K562 (cell line): Measurements from ENCODE around the gene TTC22. TPM values are rescaled to one million over a fixed set of nuclear protein-coding genes. Genes with fewer than 3 reads are reported as not detected.
A peak's percentile ranks its signal among the peaks of the same experiment; 100 is the strongest.

Source experiments
- ATAC-seq: fragments of 200-7000 bp; cut with Tn5 transposase; 3 replicates; pipeline ENCODE4 v1.9.1; 2020; ENCODE audit warnings: moderate library complexity
- BruUV-seq: library from RNA; stranded (reverse); fragments of 400-500 nt; replicated peaks from 2 replicates; lab custom pipeline; 2021; lab: Mats Ljungman, UMichigan
- CTCF ChIA-PET: fragments of 300-600 bp; formaldehyde crosslinking; extraction: SDS; loops from one replicate; lab custom pipeline; 2021; ENCODE audit warnings: low intra/inter-chr PET ratio; lab: Yijun Ruan, JAX
- POLR2A ChIA-PET: fragments of 300-600, 350-650 bp; sonication (Branson Sonifier 250); formaldehyde crosslinking; extraction: SDS; loops from one replicate; lab custom pipeline; 2021; ENCODE audit warnings: antibody characterized with exemption, inconsistent platforms; lab: Yijun Ruan, JAX
- DNase-seq, 4 experiments: peaks; one replicate each; pipeline versions ENCODE4 v3.0.0 to v3.0.0-alpha.2; 2011 to 2018; ENCODE audit warnings: low spot score in 3 of 4, mixed read lengths in 3 of 4; ENCODE audit errors: extremely low read depth in 1 of 4
- FAIRE-seq: peaks from 2 replicates; lab custom pipeline; 2011; peaks lifted over from hg19 to GRCh38; lab: Jason Lieb, UNC
- H2AFZ ChIP-seq: 2 replicates; pipeline ENCODE4 v1.6.0; 2011; ENCODE audit warnings: low read depth, low read length, control low read depth, inconsistent platforms
- H3K27ac ChIP-seq: fragments of 200-600 bp; 3 replicates; pipeline ENCODE4 v1.8.0; 2011; ENCODE audit warnings: low read depth, mild to moderate bottlenecking, control low read depth, inconsistent platforms, low read length, moderate library complexity, mixed read lengths; ENCODE audit errors: extremely low read depth
- H3K27me3 ChIP-seq, 2 experiments: fragments of 300-600 bp in 1 of 2; 2 replicates in 1 of 2; 3 replicates in 1 of 2; pipeline versions ENCODE4 v1.6.0 to v1.8.0; 2011; ENCODE audit warnings: inconsistent platforms in 2 of 2, low read length in 2 of 2, mild to moderate bottlenecking in 1 of 2, mixed read lengths in 1 of 2, moderate library complexity in 1 of 2; ENCODE audit not compliant: control insufficient read depth in 2 of 2, insufficient read depth in 2 of 2
- H3K36me3 ChIP-seq: fragments of 300-600 bp; 3 replicates; pipeline ENCODE4 v1.8.0; 2011; ENCODE audit warnings: mild to moderate bottlenecking, low read length, inconsistent platforms; ENCODE audit not compliant: control insufficient read depth, insufficient read depth
- H3K4me1 ChIP-seq, 2 experiments: fragments of 200-600 bp in 1 of 2; replicated peaks in 1 of 2; 2 replicates in 1 of 2; 3 replicates in 1 of 2; pipeline versions ENCODE4 v1.5.1 to v1.8.0; 2011; ENCODE audit warnings: inconsistent platforms in 2 of 2, low read length in 2 of 2, mild to moderate bottlenecking in 1 of 2, mixed read lengths in 1 of 2, moderate library complexity in 1 of 2; ENCODE audit not compliant: control insufficient read depth in 2 of 2, insufficient read depth in 2 of 2
- H3K4me2 ChIP-seq: 2 replicates; pipeline ENCODE4 v1.6.1; 2011; ENCODE audit warnings: low read length, control low read depth, inconsistent platforms, mixed read lengths; ENCODE audit not compliant: insufficient read depth
- H3K4me3 ChIP-seq: fragments of 200-600 bp; sonication (generic), shearing (Covaris generic); 2 replicates; pipeline ENCODE4 v1.5.1; 2016; ENCODE audit warnings: control low read depth, inconsistent platforms
- H3K79me2 ChIP-seq: fragments of 200-600 bp; 3 replicates; pipeline ENCODE4 v1.8.0; 2011; ENCODE audit warnings: low read length, inconsistent platforms; ENCODE audit not compliant: control insufficient read depth, insufficient read depth
- H3K9ac ChIP-seq, 2 experiments: 2 replicates each; pipeline versions ENCODE4 v1.6.0 to v1.6.1; 2011; ENCODE audit warnings: low read depth in 2 of 2, low read length in 2 of 2, control low read depth in 1 of 2, inconsistent platforms in 1 of 2, mild to moderate bottlenecking in 1 of 2, mixed read lengths in 1 of 2; ENCODE audit not compliant: insufficient read depth in 1 of 2
- H3K9me1 ChIP-seq: one replicate; pipeline ENCODE4 v1.6.0; 2011; ENCODE audit warnings: inconsistent platforms, mild to moderate bottlenecking, low read length, moderate library complexity; ENCODE audit not compliant: control insufficient read depth, insufficient read depth
- H3K9me3 ChIP-seq: replicated peaks from 2 replicates; pipeline ENCODE4 v1.5.1; 2011; ENCODE audit warnings: low read depth, low read length, inconsistent platforms; ENCODE audit not compliant: control insufficient read depth, insufficient read depth
- H4K20me1 ChIP-seq: replicated peaks from 2 replicates; pipeline ENCODE4 v1.6.1; 2011; ENCODE audit warnings: low read length, inconsistent platforms, mixed read lengths; ENCODE audit not compliant: control insufficient read depth, insufficient read depth
- CREB3L1 ChIP-seq: fragments of 450-650 bp; IDR thresholded peaks from 2 replicates; pipeline ENCODE4 v1.6.1; 2014; ENCODE audit warnings: low read depth, mild to moderate bottlenecking, moderate library complexity, borderline replicate concordance
- ESRRB ChIP-seq: fragments of 250-450 bp; sonication (Bioruptor Pico); IDR thresholded peaks from 2 replicates; pipeline ENCODE4 v1.5.0; 2020; ENCODE audit warnings: mild to moderate bottlenecking, moderate library complexity, borderline replicate concordance
- HNRNPUL1 ChIP-seq: fragments of 200-400 bp; formaldehyde crosslinking; IDR thresholded peaks from 2 replicates; pipeline ENCODE4 v1.6.1; 2017; ENCODE audit warnings: low read length
- HSF4 ChIP-seq: fragments of 250-450 bp; sonication (Bioruptor Pico); IDR thresholded peaks from 2 replicates; pipeline ENCODE4 v2.1.2; 2022; ENCODE audit warnings: mild to moderate bottlenecking, moderate library complexity, borderline replicate concordance
- NFE2 ChIP-seq: IDR thresholded peaks from 2 replicates; pipeline ENCODE4 v1.6.1; 2014; ENCODE audit warnings: antibody characterized with exemption, low read depth
- PHF21A ChIP-seq: fragments of 450-650 bp; IDR thresholded peaks from 2 replicates; pipeline ENCODE4 v1.6.1; 2017; ENCODE audit warnings: low read depth, borderline replicate concordance
- SNRNP70 ChIP-seq: fragments of 200-400 bp; formaldehyde crosslinking; optimal IDR thresholded peaks from 2 replicates; pipeline ENCODE3; 2017; ENCODE audit warnings: low read depth, low read length
- ZNF184 ChIP-seq: sonication (generic); formaldehyde crosslinking; IDR thresholded peaks from 2 replicates; pipeline ENCODE4 v1.5.0; 2020; ENCODE audit warnings: missing genetic modification reagents
- ZNF324 ChIP-seq: fragments of 250-450 bp; sonication (Bioruptor Pico); IDR thresholded peaks from 2 replicates; pipeline ENCODE4 v1.4.0; 2020; ENCODE audit warnings: mild to moderate bottlenecking
- WGBS: fragments of 100-300 bp; shearing (Covaris generic); methylation state at CpG from one replicate; pipeline ENCODE4 v1.1.6; 2016; ENCODE audit warnings: low coverage, mixed read lengths; ENCODE audit not compliant: insufficient coverage; ENCODE audit errors: missing lambda C conversion rate; 5-methylcytosine and 5-hydroxymethylcytosine counted together
- in situ Hi-C: fragments of 300-500 bp; cut with MboI; formaldehyde crosslinking; loops from 4 replicates; pipeline ENCODE4 v1.15.0; 2018; ENCODE audit warnings: inconsistent platforms, mixed read lengths
- intact Hi-C: fragments of 100-400 bp; cut with micrococcal nuclease; formaldehyde crosslinking; loops from 2 replicates; pipeline ENCODE4 v1.14.2; 2022
- polyA plus RNA-seq, 8 experiments: library from polyadenylated mRNA; depleted of rRNA in 4 of 8; stranded (reverse) in 5 of 8; unstranded in 3 of 8; fragments of >200 nt; fragmentation: Nextera tagmentation in 2 of 8; fragmentation: Illumina TruSeq in 1 of 8; extraction: Ambion mirVana in 2 of 8; extraction: Trizol in 1 of 8; gene quantifications; 2 replicates each; pipeline versions ENCODE4 v1.2.1 to v1.2.3, GENCODE V29; 2011 to 2014; ENCODE audit warnings: inconsistent platforms in 1 of 8, missing spikeins in 1 of 8
- total RNA-seq, 7 experiments: library from RNA; depleted of rRNA in 6 of 7; stranded (reverse); fragments of >200 nt in 6 of 7; fragmentation: Illumina TruSeq in 2 of 7; extraction: Trizol in 2 of 7; gene quantifications; 2 replicates each; pipeline versions ENCODE4 v1.2.1 to v1.2.3, GENCODE V29; 2011 to 2021; ENCODE audit warnings: low replicate concordance in 1 of 7
- TF ChIP-seq, protein P1 (sequence below): fragments of 200-800 bp; sonication (Bioruptor generic); IDR thresholded peaks from 2 replicates; pipeline ENCODE4 v1.6.1; 2017; ENCODE audit warnings: missing genetic modification characterization, missing compliant biosample characterization
- TF ChIP-seq, protein P2 (sequence below): sonication (generic); formaldehyde crosslinking; IDR thresholded peaks from 2 replicates; pipeline ENCODE4 v1.8.0; 2023; ENCODE audit warnings: mild to moderate bottlenecking, missing genetic modification reagents

TTC22 gene
- total and polyA plus RNA-seq, 9 of the 15 experiments (the other 6 are each of a cell fraction or from before 2014, with no cell fraction given), result 0.07 TPM; not detected in 8

DNA sequence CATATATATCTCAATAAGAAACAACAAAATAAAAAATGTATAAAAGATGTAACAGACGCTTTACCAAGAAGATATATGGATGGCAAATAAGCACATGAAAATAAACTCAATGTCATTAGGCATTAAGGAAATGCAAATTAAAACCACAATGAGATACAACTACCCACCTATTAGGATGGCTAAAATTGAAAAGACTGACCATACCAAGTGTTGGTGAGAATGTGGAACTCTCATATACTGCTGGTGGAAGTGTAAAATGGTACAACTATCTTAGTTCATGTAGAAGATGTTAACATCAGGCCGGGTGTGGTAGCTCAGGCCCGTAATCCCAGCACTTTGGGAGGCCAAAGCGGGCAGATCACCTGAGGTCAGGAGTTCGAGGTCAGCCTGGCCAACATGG lies 42.3 kb upstream of the TTC22 start:
- H3K9ac ChIP-seq, result no peak overlapping the region
- no peak for FAIRE-seq
- no peaks in the 10 kb centered on the region for H3K79me2 ChIP-seq
- DNase-seq, result no peak
- whole genome bisulfite sequencing, result 52% methylated on average over 5 of the region's 5 CpGs
- ATAC-seq, result no peak
- no peaks in the 10 kb centered on the region for H3K9me1 ChIP-seq
- no peak overlapping the region for H3K4me2 ChIP-seq
- H3K9me3 ChIP-seq, result no peaks in the 10 kb centered on the region
- H3K4me3 ChIP-seq, result no peak overlapping the region
- H3K27me3 ChIP-seq, result 0 out of 5 replicates have a peak, but pooled peaks cover 0 to under 1% of the 10 kb centered on the region in 2 experiments
- CTCF ChIA-PET, result no interaction called here
- peaks cover 8% of the 10 kb centered on the region; the same call in 2 of the 3 replicates for H3K36me3 ChIP-seq
- H3K27ac ChIP-seq, result no peak overlapping the region
- TF ChIP-seq ZNF324 (CRISPR knock-in tag) (no peak), ZNF184 (CRISPR knock-in tag) (0 out of 2 replicates have a peak, but pooled peaks have one; percentile 29)
- TF ChIP-seq, all 486 proteins: peak for 1
- Histone ChIP-seq H2AFZ (no peak overlapping the region), H3K4me1 (no peaks in the 10 kb centered on the region), H4K20me1 (peaks cover 9% of the 10 kb centered on the region; the same call in 1 of the 2 replicates)
- in situ Hi-C loops (no loop called here), intact Hi-C loops (no loop called here)
- no TSS peak for BruUV-seq
- POLR2A ChIA-PET, result no interaction called here

DNA sequence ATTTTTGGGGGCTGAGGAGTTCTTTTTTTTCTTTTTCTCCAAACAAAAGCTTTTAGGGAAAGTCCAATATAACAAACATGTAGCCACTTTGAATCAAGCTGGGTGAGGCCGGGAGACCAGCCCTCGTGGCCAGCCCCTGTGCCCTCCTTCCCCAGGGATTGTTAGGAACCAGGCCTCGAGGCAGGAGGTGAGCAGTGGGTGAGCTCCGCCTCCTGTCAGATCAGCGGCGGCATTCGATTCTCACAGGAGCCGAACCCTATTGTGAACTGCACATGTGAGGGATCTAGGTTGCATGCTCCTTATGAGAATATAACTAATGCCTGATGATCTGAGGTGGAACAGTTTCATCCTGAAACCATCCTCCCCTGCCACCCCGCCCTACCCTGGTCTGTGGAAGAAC lies 41.8 kb upstream of the TTC22 start:
- H3K9ac ChIP-seq, result no peak overlapping the region
- H3K9me1 ChIP-seq, result no peaks in the 10 kb centered on the region
- no peak for DNase-seq
- POLR2A ChIA-PET, result interaction anchor here (0.6 kb wide), 1 partner anchor 20 kb away, joined by 3 read pairs; no protein-coding TSS in a partner anchor
- peaks cover 3% of the 10 kb centered on the region; the same call in 2 of the 3 replicates for H3K36me3 ChIP-seq
- ATAC-seq, result no peak
- H2AFZ ChIP-seq, result no peak overlapping the region
- 0 out of 5 replicates have a peak, but pooled peaks cover 0 to 2% of the 10 kb centered on the region in 2 experiments for H3K27me3 ChIP-seq
- FAIRE-seq, result no peak
- WGBS, result 58% methylated on average over 9 of the region's 9 CpGs
- no TSS peak for BruUV-seq
- no peak overlapping the region for H3K27ac ChIP-seq
- H3K9me3 ChIP-seq, result no peaks in the 10 kb centered on the region
- CTCF ChIA-PET, result no interaction called here
- intact Hi-C loops, result no loop called here
- in situ Hi-C loops, result no loop called here
- H4K20me1 ChIP-seq, result peaks cover 8% of the 10 kb centered on the region; the same call in 1 of the 2 replicates
- no peak overlapping the region for H3K4me3 ChIP-seq
- H3K4me1 ChIP-seq, result no peaks in the 10 kb centered on the region
- no peak overlapping the region for H3K4me2 ChIP-seq
- no peaks in the 10 kb centered on the region for H3K79me2 ChIP-seq
- TF ChIP-seq, protein P1, sequence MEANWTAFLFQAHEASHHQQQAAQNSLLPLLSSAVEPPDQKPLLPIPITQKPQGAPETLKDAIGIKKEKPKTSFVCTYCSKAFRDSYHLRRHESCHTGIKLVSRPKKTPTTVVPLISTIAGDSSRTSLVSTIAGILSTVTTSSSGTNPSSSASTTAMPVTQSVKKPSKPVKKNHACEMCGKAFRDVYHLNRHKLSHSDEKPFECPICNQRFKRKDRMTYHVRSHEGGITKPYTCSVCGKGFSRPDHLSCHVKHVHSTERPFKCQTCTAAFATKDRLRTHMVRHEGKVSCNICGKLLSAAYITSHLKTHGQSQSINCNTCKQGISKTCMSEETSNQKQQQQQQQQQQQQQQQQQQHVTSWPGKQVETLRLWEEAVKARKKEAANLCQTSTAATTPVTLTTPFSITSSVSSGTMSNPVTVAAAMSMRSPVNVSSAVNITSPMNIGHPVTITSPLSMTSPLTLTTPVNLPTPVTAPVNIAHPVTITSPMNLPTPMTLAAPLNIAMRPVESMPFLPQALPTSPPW (CRISPR knock-in tag), result no peak
- TF ChIP-seq HNRNPUL1 (no peak), SNRNP70 (no peak), PHF21A (no peak), ESRRB (CRISPR knock-in tag) (no peak), HSF4 (CRISPR knock-in tag) (no peak), CREB3L1 (no peak), NFE2 (no peak)
- TF ChIP-seq, protein P2, sequence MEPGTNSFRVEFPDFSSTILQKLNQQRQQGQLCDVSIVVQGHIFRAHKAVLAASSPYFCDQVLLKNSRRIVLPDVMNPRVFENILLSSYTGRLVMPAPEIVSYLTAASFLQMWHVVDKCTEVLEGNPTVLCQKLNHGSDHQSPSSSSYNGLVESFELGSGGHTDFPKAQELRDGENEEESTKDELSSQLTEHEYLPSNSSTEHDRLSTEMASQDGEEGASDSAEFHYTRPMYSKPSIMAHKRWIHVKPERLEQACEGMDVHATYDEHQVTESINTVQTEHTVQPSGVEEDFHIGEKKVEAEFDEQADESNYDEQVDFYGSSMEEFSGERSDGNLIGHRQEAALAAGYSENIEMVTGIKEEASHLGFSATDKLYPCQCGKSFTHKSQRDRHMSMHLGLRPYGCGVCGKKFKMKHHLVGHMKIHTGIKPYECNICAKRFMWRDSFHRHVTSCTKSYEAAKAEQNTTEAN (CRISPR knock-in tag), result no peak
